Measurements from ENCODE around the gene ELMOD1.

The ELMOD1 gene

GRCh38 chr11:107697291-107697690 lies 106.3 kb downstream of the ELMOD1 start:
- Histone ChIP-seq H3K4me3 (no peak overlapping the region), H3K36me3 (ENCODE audit: insufficient read depth, low read length) (no peaks in the 10 kb centered on the region), H3K27ac (no peak overlapping the region), H3K9ac (ENCODE audit: insufficient read length) (no peak overlapping the region), H3K9me3 (ENCODE audit: low read depth, low read length) (peaks cover 4% of the 10 kb centered on the region; the same call in 1 of the 2 replicates)
- DNase-seq (ENCODE audit: low read depth, low spot score), result no peak
- TF ChIP-seq FOXP2 (optimal IDR thresholded peaks at IDR 0.05; ENCODE audit: control extremely low read depth, extremely low read length, insufficient read depth) (no peak), EZH2 (IDR thresholded peaks at IDR 0.05) (no peak), POLR2AphosphoS5 (IDR thresholded peaks at IDR 0.05; ENCODE audit: borderline replicate concordance, low read depth, low read length) (no peak)

- H3K27ac ChIP-seq, result no peak overlapping the region
- no peaks in the 10 kb centered on the region for H3K9me3 ChIP-seq (ENCODE audit: low read depth, low read length)
- DNase-seq (ENCODE audit: low read depth, low spot score), result no peak
- H3K9ac ChIP-seq (ENCODE audit: insufficient read length), result no peak overlapping the region
- TF ChIP-seq FOXP2 (optimal IDR thresholded peaks at IDR 0.05; ENCODE audit: control extremely low read depth, extremely low read length, insufficient read depth), result no peak
- TF ChIP-seq POLR2AphosphoS5 (IDR thresholded peaks at IDR 0.05; ENCODE audit: borderline replicate concordance, low read depth, low read length), result no peak
- no peak for TF ChIP-seq EZH2 (IDR thresholded peaks at IDR 0.05)
- H3K4me3 ChIP-seq, result no peak overlapping the region
- H3K36me3 ChIP-seq (ENCODE audit: insufficient read depth, low read length), result no peaks in the 10 kb centered on the region
These were observed 108.7 kb downstream of the ELMOD1 start for GRCh38 chr11:107699371-107700285.

- Histone ChIP-seq H3K27ac (no peak overlapping the region), H3K9ac (ENCODE audit: insufficient read length) (no peak overlapping the region), H3K36me3 (ENCODE audit: insufficient read depth, low read length) (no peaks in the 10 kb centered on the region), H3K9me3 (ENCODE audit: low read depth, low read length) (no peaks in the 10 kb centered on the region), H3K4me3 (no peak overlapping the region)
- TF ChIP-seq EZH2 (IDR thresholded peaks at IDR 0.05) (no peak), FOXP2 (optimal IDR thresholded peaks at IDR 0.05; ENCODE audit: control extremely low read depth, extremely low read length, insufficient read depth) (no peak), POLR2AphosphoS5 (IDR thresholded peaks at IDR 0.05; ENCODE audit: borderline replicate concordance, low read depth, low read length) (no peak)
- DNase-seq (ENCODE audit: low read depth, low spot score), result no peak
These were observed 111.2 kb downstream of the ELMOD1 start for GRCh38 chr11:107702109-107702660.

- Histone ChIP-seq H3K9ac (ENCODE audit: insufficient read length) (no peak overlapping the region), H3K27ac (no peak overlapping the region), H3K4me3 (no peak overlapping the region), H3K36me3 (ENCODE audit: insufficient read depth, low read length) (no peaks in the 10 kb centered on the region), H3K9me3 (ENCODE audit: low read depth, low read length) (no peaks in the 10 kb centered on the region)
- TF ChIP-seq POLR2AphosphoS5 (IDR thresholded peaks at IDR 0.05; ENCODE audit: borderline replicate concordance, low read depth, low read length) (no peak), FOXP2 (optimal IDR thresholded peaks at IDR 0.05; ENCODE audit: control extremely low read depth, extremely low read length, insufficient read depth) (no peak), EZH2 (IDR thresholded peaks at IDR 0.05) (no peak)
- no peak for DNase-seq (ENCODE audit: low read depth, low spot score)
These were observed 111.8 kb downstream of the ELMOD1 start for GRCh38 chr11:107702723-107703122.

- TF ChIP-seq POLR2AphosphoS5 (IDR thresholded peaks at IDR 0.05; ENCODE audit: borderline replicate concordance, low read depth, low read length) (no peak), EZH2 (IDR thresholded peaks at IDR 0.05) (no peak), FOXP2 (optimal IDR thresholded peaks at IDR 0.05; ENCODE audit: control extremely low read depth, extremely low read length, insufficient read depth) (no peak)
- H3K4me3 ChIP-seq, result no peak overlapping the region
- DNase-seq (ENCODE audit: low read depth, low spot score), result no peak
- no peak overlapping the region for H3K9ac ChIP-seq (ENCODE audit: insufficient read length)
- H3K9me3 ChIP-seq (ENCODE audit: low read depth, low read length), result no peaks in the 10 kb centered on the region
- no peak overlapping the region for H3K27ac ChIP-seq
- H3K36me3 ChIP-seq (ENCODE audit: insufficient read depth, low read length), result no peaks in the 10 kb centered on the region
These were observed 113.5 kb downstream of the ELMOD1 start for GRCh38 chr11:107704451-107704850.

- Histone ChIP-seq H3K9ac (ENCODE audit: insufficient read length) (no peak overlapping the region), H3K36me3 (ENCODE audit: insufficient read depth, low read length) (no peaks in the 10 kb centered on the region), H3K4me3 (no peak overlapping the region), H3K27ac (no peak overlapping the region), H3K9me3 (ENCODE audit: low read depth, low read length) (no peaks in the 10 kb centered on the region)
- TF ChIP-seq FOXP2 (optimal IDR thresholded peaks at IDR 0.05; ENCODE audit: control extremely low read depth, extremely low read length, insufficient read depth) (no peak), EZH2 (IDR thresholded peaks at IDR 0.05) (no peak), POLR2AphosphoS5 (IDR thresholded peaks at IDR 0.05; ENCODE audit: borderline replicate concordance, low read depth, low read length) (no peak)
- DNase-seq (ENCODE audit: low read depth, low spot score), result no peak
These were observed 114.1 kb downstream of the ELMOD1 start for GRCh38 chr11:107705027-107705426.

- no peaks in the 10 kb centered on the region for H3K36me3 ChIP-seq (ENCODE audit: insufficient read depth, low read length)
- DNase-seq (ENCODE audit: low read depth, low spot score), result no peak
- no peaks in the 10 kb centered on the region for H3K9me3 ChIP-seq (ENCODE audit: low read depth, low read length)
- no peak overlapping the region for H3K4me3 ChIP-seq
- H3K27ac ChIP-seq, result no peak overlapping the region
- H3K9ac ChIP-seq (ENCODE audit: insufficient read length), result no peak overlapping the region
- TF ChIP-seq EZH2 (IDR thresholded peaks at IDR 0.05), result no peak
- TF ChIP-seq POLR2AphosphoS5 (IDR thresholded peaks at IDR 0.05; ENCODE audit: borderline replicate concordance, low read depth, low read length), result no peak
- TF ChIP-seq FOXP2 (optimal IDR thresholded peaks at IDR 0.05; ENCODE audit: control extremely low read depth, extremely low read length, insufficient read depth), result no peak
These were observed 115.6 kb downstream of the ELMOD1 start for GRCh38 chr11:107706531-107706930.

GRCh38 chr11:107707215-107707671 lies 116.3 kb downstream of the ELMOD1 start:
- TF ChIP-seq EZH2 (IDR thresholded peaks at IDR 0.05), result no peak

More at GRCh38 chr11:107707215-107707671, 116.3 kb downstream of the ELMOD1 start:
- no peaks in the 10 kb centered on the region for H3K9me3 ChIP-seq (ENCODE audit: low read depth, low read length)
- H3K9ac ChIP-seq (ENCODE audit: insufficient read length), result no peak overlapping the region
- H3K27ac ChIP-seq, result no peak overlapping the region
- H3K36me3 ChIP-seq (ENCODE audit: insufficient read depth, low read length), result no peaks in the 10 kb centered on the region
- H3K4me3 ChIP-seq, result no peak overlapping the region
- no peak for DNase-seq (ENCODE audit: low read depth, low spot score)
